H1 (cell line): ENCODE data around the gene NEDD9. TPM values are rescaled to one million over a fixed set of nuclear protein-coding genes. Genes with fewer than 3 reads are reported as not detected.

Experiments
- CTCF ChIA-PET: fragments of 300-600 bp; sonication (Branson Sonifier 250); formaldehyde crosslinking; loops from one replicate; lab custom pipeline; 2021; ENCODE audit not compliant: partially characterized antibody; lab: Charles Lee
- POLR2A ChIA-PET: fragments of 300-600 bp; sonication (Branson Sonifier 250); formaldehyde crosslinking; loops from one replicate; lab custom pipeline; 2021; ENCODE audit warnings: inconsistent platforms; ENCODE audit not compliant: partially characterized antibody; lab: Charles Lee
- DNase-seq, 2 experiments: peaks; one replicate each; pipeline versions ENCODE4 v3.0.0 to v3.0.0-alpha.2; 2010 to 2022; ENCODE audit warnings: low spot score in 2 of 2, low read depth in 1 of 2, mixed read lengths in 1 of 2
- FAIRE-seq: peaks from 2 replicates; lab custom pipeline; 2011; peaks lifted over from hg19 to GRCh38; lab: Jason Lieb, UNC
- H2AFZ ChIP-seq: 2 replicates; pipeline ENCODE4 v1.8.1; 2012; ENCODE audit warnings: low read length, inconsistent platforms
- H2AK5ac ChIP-seq: 2 replicates; pipeline ENCODE4 v1.6.1; 2013; ENCODE audit warnings: low read depth, low read length
- H2BK120ac ChIP-seq: replicated peaks from 2 replicates; pipeline ENCODE3; 2013; ENCODE audit warnings: low read depth, low read length, inconsistent platforms
- H2BK12ac ChIP-seq: 2 replicates; pipeline ENCODE4 v1.6.1; 2013; ENCODE audit warnings: low read depth, low read length
- H2BK15ac ChIP-seq: 2 replicates; pipeline ENCODE4 v1.6.1; 2013; ENCODE audit warnings: low read length
- H2BK20ac ChIP-seq: 2 replicates; pipeline ENCODE4 v1.6.1; 2013; ENCODE audit warnings: low read length
- H2BK5ac ChIP-seq: 2 replicates; pipeline ENCODE4 v1.6.1; 2013; ENCODE audit warnings: low read depth, low read length
- H3K14ac ChIP-seq: 2 replicates; pipeline ENCODE4 v1.6.1; 2013; ENCODE audit warnings: inconsistent platforms; ENCODE audit not compliant: insufficient read length
- H3K18ac ChIP-seq: 2 replicates; pipeline ENCODE4 v1.6.1; 2013; ENCODE audit warnings: low read length; ENCODE audit errors: extremely low read depth
- H3K23ac ChIP-seq: 2 replicates; pipeline ENCODE4 v1.6.1; 2013; ENCODE audit warnings: inconsistent platforms; ENCODE audit not compliant: insufficient read length
- H3K23me2 ChIP-seq: 2 replicates; pipeline ENCODE4 v1.6.1; 2013; ENCODE audit warnings: low read depth, low read length
- H3K27ac ChIP-seq: 2 replicates; pipeline ENCODE4 v1.6.1; 2011; ENCODE audit warnings: low read depth, low read length, inconsistent platforms
- H3K27me3 ChIP-seq, 4 experiments: replicated peaks in 1 of 4; 1 replicate in 1 of 4; 2 replicates in 3 of 4; pipeline versions ENCODE4 v1.6.1 to v1.8.1; 2011 to 2013; ENCODE audit warnings: low read length in 3 of 4, mild to moderate bottlenecking in 3 of 4, inconsistent platforms in 2 of 4, mixed read lengths in 2 of 4, moderate library complexity in 1 of 4; ENCODE audit not compliant: control insufficient read depth in 3 of 4, insufficient read depth in 3 of 4; ENCODE audit errors: extremely low read depth in 1 of 4
- H3K36me3 ChIP-seq, 4 experiments: 2 replicates each; pipeline versions ENCODE4 v1.6.1 to v1.8.1; 2011 to 2013; ENCODE audit warnings: mild to moderate bottlenecking in 4 of 4, low read length in 3 of 4, moderate library complexity in 2 of 4, control low read depth in 1 of 4, inconsistent platforms in 1 of 4; ENCODE audit not compliant: insufficient read depth in 4 of 4, control insufficient read depth in 2 of 4
- H3K4ac ChIP-seq: replicated peaks from 2 replicates; pipeline ENCODE3; 2013; ENCODE audit warnings: low read length, low read depth, mixed read lengths, inconsistent platforms; ENCODE audit not compliant: insufficient read length
- H3K4me1 ChIP-seq, 4 experiments: replicated peaks in 1 of 4; 1 replicate in 1 of 4; 2 replicates in 3 of 4; pipeline versions ENCODE4 v1.6.1 to v1.8.1; 2011 to 2013; ENCODE audit warnings: low read length in 3 of 4, inconsistent platforms in 2 of 4, mixed read lengths in 1 of 4; ENCODE audit not compliant: insufficient read depth in 4 of 4, control insufficient read depth in 3 of 4
- H3K4me2 ChIP-seq, 2 experiments: 2 replicates each; pipeline versions ENCODE4 v1.6.1 to v1.8.1; 2011 to 2013; ENCODE audit warnings: low read depth in 2 of 2, low read length in 2 of 2, control low read depth in 1 of 2, inconsistent platforms in 1 of 2, mild to moderate bottlenecking in 1 of 2; ENCODE audit not compliant: insufficient read depth in 1 of 2
- H3K4me3 ChIP-seq, 4 experiments: fragments of 200-600, 300-600 bp in 1 of 4; sonication (generic), shearing (Covaris generic), sonication (Bioruptor Twin) in 1 of 4; 2 replicates each; pipeline versions ENCODE4 v1.5.1 to v1.8.1; 2011 to 2016; ENCODE audit warnings: low read length in 4 of 4, low read depth in 3 of 4, control low read depth in 2 of 4, inconsistent platforms in 2 of 4, mild to moderate bottlenecking in 2 of 4, mixed read lengths in 1 of 4, moderate library complexity in 1 of 4; ENCODE audit not compliant: insufficient read depth in 2 of 4; ENCODE audit errors: extremely low read depth in 1 of 4
- H3K56ac ChIP-seq: replicated peaks from 2 replicates; pipeline ENCODE3; 2013; ENCODE audit warnings: low read depth, mild to moderate bottlenecking, mixed read lengths, low read length, inconsistent platforms; ENCODE audit not compliant: insufficient read length
- H3K79me1 ChIP-seq: 2 replicates; pipeline ENCODE4 v1.6.1; 2013; ENCODE audit warnings: low read depth, low read length, control low read depth
- H3K79me2 ChIP-seq, 2 experiments: 2 replicates each; pipeline versions ENCODE4 v1.6.1 to v1.8.1; 2012 to 2013; ENCODE audit warnings: low read length in 2 of 2, mild to moderate bottlenecking in 2 of 2, inconsistent platforms in 1 of 2; ENCODE audit not compliant: insufficient read depth in 2 of 2, control insufficient read depth in 1 of 2
- H3K9ac ChIP-seq, 4 experiments: replicated peaks in 1 of 4; 1 replicate in 1 of 4; 2 replicates in 3 of 4; pipeline versions ENCODE4 v1.6.1 to v1.8.1; 2011 to 2013; ENCODE audit warnings: low read depth in 3 of 4, low read length in 3 of 4, control low read depth in 2 of 4, mild to moderate bottlenecking in 2 of 4, moderate library complexity in 2 of 4, inconsistent platforms in 1 of 4; ENCODE audit errors: extremely low read depth in 1 of 4
- H3K9me3 ChIP-seq, 2 experiments: 2 replicates each; pipeline versions ENCODE4 v1.6.1 to v1.8.1; 2012 to 2013; ENCODE audit warnings: mild to moderate bottlenecking in 2 of 2, moderate library complexity in 2 of 2, control low read depth in 1 of 2, inconsistent platforms in 1 of 2, low read depth in 1 of 2, low read length in 1 of 2, mixed read lengths in 1 of 2; ENCODE audit not compliant: insufficient read depth in 2 of 2
- H4K20me1 ChIP-seq, 2 experiments: replicated peaks in 1 of 2; 2 replicates each; pipeline versions ENCODE3 to v1.8.1; 2011 to 2013; ENCODE audit warnings: inconsistent platforms in 2 of 2, low read length in 2 of 2, mild to moderate bottlenecking in 1 of 2; ENCODE audit not compliant: insufficient read depth in 2 of 2, control insufficient read depth in 1 of 2
- H4K5ac ChIP-seq: 2 replicates; pipeline ENCODE4 v1.6.1; 2013; ENCODE audit warnings: low read length, low read depth, mixed read lengths, inconsistent platforms; ENCODE audit not compliant: insufficient read length
- H4K8ac ChIP-seq: 2 replicates; pipeline ENCODE4 v1.8.0; 2013; ENCODE audit warnings: mild to moderate bottlenecking, moderate library complexity, low read length, inconsistent platforms; ENCODE audit not compliant: insufficient read depth; ENCODE audit errors: extremely low read depth
- H4K91ac ChIP-seq: replicated peaks from 2 replicates; pipeline ENCODE3; 2013; ENCODE audit warnings: low read length, mixed read lengths, inconsistent platforms; ENCODE audit not compliant: insufficient read length
- CBX5 ChIP-seq: fragments of 300-800, 300-1000 bp; sonication (generic); IDR thresholded peaks from 2 replicates; pipeline ENCODE4 v1.7.1; 2016; ENCODE audit warnings: antibody characterized with exemption, low read length, low read depth
- FOSL1 ChIP-seq: IDR thresholded peaks from 2 replicates; pipeline ENCODE4 v1.6.1; 2011; ENCODE audit warnings: mild to moderate bottlenecking, low read depth, low read length, moderate library complexity; ENCODE audit not compliant: insufficient read depth
- JUN ChIP-seq: IDR thresholded peaks from 2 replicates; pipeline ENCODE4 v1.6.1; 2011; ENCODE audit warnings: low read depth, mild to moderate bottlenecking, improper control_type of control experiment, low read length
- NRF1 ChIP-seq: IDR thresholded peaks from 2 replicates; pipeline ENCODE4 v1.6.1; 2011; ENCODE audit warnings: mild to moderate bottlenecking, low read depth, low read length, improper control_type of control experiment
- POLR2AphosphoS5 ChIP-seq: IDR thresholded peaks from 2 replicates; pipeline ENCODE4 v1.6.1; 2011; ENCODE audit warnings: low read depth, low read length
- RAD21 ChIP-seq, 2 experiments: IDR thresholded peaks in 1 of 2; conservative IDR thresholded peaks in 1 of 2; 2 replicates each; pipeline ENCODE4 v1.6.1; 2011; ENCODE audit warnings: low read depth in 2 of 2, low read length in 2 of 2, improper control_type of control experiment in 1 of 2, inconsistent platforms in 1 of 2, mild to moderate bottlenecking in 1 of 2, moderate library complexity in 1 of 2
- SUZ12 ChIP-seq: fragments of 200-600 bp; sonication (generic); IDR thresholded peaks from 2 replicates; pipeline ENCODE4 v1.6.1; 2012; ENCODE audit warnings: mild to moderate bottlenecking, inconsistent platforms, low read length, moderate library complexity, mixed read lengths
- YY1 ChIP-seq: IDR thresholded peaks from 2 replicates; pipeline ENCODE4 v1.6.1; 2011; ENCODE audit warnings: low read depth, mild to moderate bottlenecking, low read length
- WGBS, 2 experiments: shearing (Covaris generic) in 1 of 2; methylation state at CpG; one replicate each; pipeline versions ENCODE4 v1.1.6 to v1.1.7; 2013 to 2015; ENCODE audit warnings: low lambda C conversion rate in 2 of 2, mixed read lengths in 2 of 2, inconsistent platforms in 1 of 2, low coverage in 1 of 2, missing lambda C conversion rate in 1 of 2; ENCODE audit not compliant: insufficient replicate concordance in 2 of 2, insufficient coverage in 1 of 2, insufficient read length in 1 of 2; ENCODE audit errors: extremely low coverage in 1 of 2, missing lambda C conversion rate in 1 of 2; 5-methylcytosine and 5-hydroxymethylcytosine counted together
- polyA plus RNA-seq, 7 experiments: library from polyadenylated mRNA; depleted of rRNA in 3 of 7; stranded (reverse) in 5 of 7; unstranded in 2 of 7; fragments of >200 nt in 5 of 7; fragments of 200-250 nt in 2 of 7; gene quantifications; 1 replicate in 5 of 7; 2 replicates in 1 of 7; 4 replicates in 1 of 7; pipeline versions ENCODE4 v1.2.1 to v1.2.3, GENCODE V29; 2011 to 2013; ENCODE audit warnings: missing spikeins in 2 of 7, mixed read lengths in 2 of 7
- total RNA-seq: library from RNA; stranded (reverse); fragmentation: NEBNext Ultra II Directional; extraction: Animal tissue kit (Norgen Biotek cat#: 25700); gene quantifications from 2 replicates; pipeline ENCODE4 v1.2.1, GENCODE V29; 2021
- TF ChIP-seq, protein P1 (sequence below), 3 experiments: IDR thresholded peaks; 1 replicate in 2 of 3; 2 replicates in 1 of 3; pipeline versions ENCODE4 v1.5.1 to v1.6.1; 2011; ENCODE audit warnings: low read length in 3 of 3, mild to moderate bottlenecking in 3 of 3, inconsistent platforms in 2 of 3, low read depth in 1 of 3, moderate library complexity in 1 of 3; ENCODE audit not compliant: insufficient read depth in 1 of 3; ENCODE audit errors: control extremely low read depth in 1 of 3

The NEDD9 gene
- total and polyA plus RNA-seq, 2 of the 8 experiments (the other 6 are each of a cell fraction or from before 2014, with no cell fraction given) = 3.6 to 12.0 TPM

DNA sequence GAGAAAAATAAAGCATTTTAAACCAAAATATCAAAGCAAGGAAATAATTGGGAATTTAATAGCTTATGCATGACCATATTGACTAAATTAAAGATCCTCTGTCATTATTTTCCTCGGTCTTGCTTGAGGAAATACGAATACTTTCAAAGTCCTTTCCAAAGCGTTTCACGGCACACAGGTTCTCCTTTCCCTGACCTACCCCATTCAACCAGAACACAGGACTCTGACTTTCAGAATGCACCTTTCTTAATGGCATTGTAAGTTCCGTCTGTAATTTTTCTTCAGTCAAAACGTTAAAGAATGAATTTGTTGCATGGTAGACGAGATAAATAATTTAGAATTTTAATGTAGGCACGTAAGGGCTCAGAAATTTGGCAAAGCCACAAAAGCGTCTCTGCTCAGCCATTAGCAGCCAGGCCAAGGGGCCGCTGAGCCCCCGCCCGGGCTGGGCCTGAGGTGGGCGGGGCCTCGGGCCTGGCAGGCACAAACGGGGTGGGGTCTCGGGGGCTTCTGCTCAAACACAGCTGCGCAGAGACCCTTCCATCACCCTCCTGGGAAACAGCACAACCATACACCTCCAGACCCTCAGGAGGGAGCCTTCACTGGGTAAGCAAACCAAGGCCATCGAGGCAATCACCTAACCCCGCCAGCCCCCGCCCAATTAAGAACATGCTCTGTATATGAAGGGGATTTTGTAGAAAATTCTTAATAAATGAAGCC lies 3.4 kb downstream of the NEDD9 start:
- peaks cover 6% of the 10 kb centered on the region; the same call in 1 of the 2 replicates for H3K23me2 ChIP-seq
- no peaks in the 10 kb centered on the region for H4K20me1 ChIP-seq
- H2BK5ac ChIP-seq = no peak overlapping the region
- H3K23ac ChIP-seq = no peak overlapping the region
- peak overlapping the region in 2 of 4 experiments; percentile 4 to 42; a peak in 4 of 8 replicates for H3K4me3 ChIP-seq
- no peak overlapping the region for H4K5ac ChIP-seq
- H3K27me3 ChIP-seq = peaks cover 0 to 3% (median 0%) of the 10 kb centered on the region in 4 experiments; a peak in 3 of 7 replicates
- no peak overlapping the region for H2BK20ac ChIP-seq
- ChIA-PET CTCF (interaction anchor here (1.0 kb wide), 1 partner anchor 268 kb away, joined by 3 read pairs; no protein-coding TSS in a partner anchor), POLR2A (no interaction called here)
- H3K27ac ChIP-seq = no peak overlapping the region
- no peak overlapping the region for H3K14ac ChIP-seq
- H3K79me1 ChIP-seq = no peaks in the 10 kb centered on the region
- peak in 1 of 2 experiments; percentile 71 for DNase-seq
- H3K79me2 ChIP-seq = no peaks in the 10 kb centered on the region
- H3K36me3 ChIP-seq = no peaks in the 10 kb centered on the region
- H2BK120ac ChIP-seq = no peak overlapping the region
- no peak overlapping the region for H4K91ac ChIP-seq
- H2BK12ac ChIP-seq = no peak overlapping the region
- H3K56ac ChIP-seq = no peak overlapping the region
- H3K9ac ChIP-seq = no peak overlapping the region
- no peak overlapping the region for H4K8ac ChIP-seq
- H3K4ac ChIP-seq = no peak overlapping the region
- H2BK15ac ChIP-seq = no peak overlapping the region
- peak overlapping the region; percentile 61; the same call in 1 of the 2 replicates for H2AFZ ChIP-seq
- no peaks in the 10 kb centered on the region for H3K9me3 ChIP-seq
- H3K4me2 ChIP-seq = peak overlapping the region; percentile 55 to 57
- no peak overlapping the region for H3K18ac ChIP-seq
- peaks cover 9 to 14% (median 10%) of the 10 kb centered on the region in 4 experiments; a peak in 6 of 7 replicates for H3K4me1 ChIP-seq
- no peak for FAIRE-seq
- 33% methylated on average over 20 of the region's 20 CpGs; no CpG with 5 or more reads in 1 of the 2 experiments for WGBS, 2 experiments
- H2AK5ac ChIP-seq = no peak overlapping the region
- TF ChIP-seq FOSL1 = no peak
- TF ChIP-seq SUZ12 = no peak
- TF ChIP-seq POLR2AphosphoS5 = no peak
- TF ChIP-seq YY1 = peak; percentile 67; the same call in 1 of the 2 replicates
- TF ChIP-seq, protein P1, sequence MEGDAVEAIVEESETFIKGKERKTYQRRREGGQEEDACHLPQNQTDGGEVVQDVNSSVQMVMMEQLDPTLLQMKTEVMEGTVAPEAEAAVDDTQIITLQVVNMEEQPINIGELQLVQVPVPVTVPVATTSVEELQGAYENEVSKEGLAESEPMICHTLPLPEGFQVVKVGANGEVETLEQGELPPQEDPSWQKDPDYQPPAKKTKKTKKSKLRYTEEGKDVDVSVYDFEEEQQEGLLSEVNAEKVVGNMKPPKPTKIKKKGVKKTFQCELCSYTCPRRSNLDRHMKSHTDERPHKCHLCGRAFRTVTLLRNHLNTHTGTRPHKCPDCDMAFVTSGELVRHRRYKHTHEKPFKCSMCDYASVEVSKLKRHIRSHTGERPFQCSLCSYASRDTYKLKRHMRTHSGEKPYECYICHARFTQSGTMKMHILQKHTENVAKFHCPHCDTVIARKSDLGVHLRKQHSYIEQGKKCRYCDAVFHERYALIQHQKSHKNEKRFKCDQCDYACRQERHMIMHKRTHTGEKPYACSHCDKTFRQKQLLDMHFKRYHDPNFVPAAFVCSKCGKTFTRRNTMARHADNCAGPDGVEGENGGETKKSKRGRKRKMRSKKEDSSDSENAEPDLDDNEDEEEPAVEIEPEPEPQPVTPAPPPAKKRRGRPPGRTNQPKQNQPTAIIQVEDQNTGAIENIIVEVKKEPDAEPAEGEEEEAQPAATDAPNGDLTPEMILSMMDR (IDR thresholded peaks at IDR 0.05; ENCODE audit: control extremely low read depth in 1 of 3, insufficient read depth in 1 of 3, low read depth in 1 of 3, low read length in 3 of 3) = peak in 1 of 3 experiments; percentile 2; a peak in 1 of 4 replicates
- TF ChIP-seq NRF1 = peak; percentile 21; the same call in 1 of the 2 replicates
- TF ChIP-seq CBX5 = no peak
- no peak for TF ChIP-seq JUN
- no peak for TF ChIP-seq RAD21 (IDR thresholded peaks at IDR 0.05 in 1 of 2, conservative IDR thresholded peaks at IDR 0.05 in 1 of 2; ENCODE audit: low read depth in 2 of 2, low read length in 2 of 2)
